Activated naive CD4-positive, alpha-beta T cell treated with anti-CD3 and anti-CD28 coated beads, Interleukin-2, amount 50 U/mL, for 72 hours (primary cell): Measurements from ENCODE around the gene MTLN. TPM values are rescaled to one million over a fixed set of nuclear protein-coding genes. Genes with fewer than 3 reads are reported as not detected.
"Not testable (repeated sequence)": the region's sequence is repeated elsewhere in the genome, so short reads cannot be mapped to it uniquely, and the experiment has no call there.

Source experiments
- ATAC-seq, 2 donors: fragments of 150-1000 bp; cut with Tn5 transposase; 2 replicates each; pipeline ENCODE4 v1.10.0; 2021; ENCODE audit warnings: mild to moderate bottlenecking in 2 of 2, moderate library complexity in 2 of 2
- DNase-seq, 2 donors: peaks; one replicate each; pipeline ENCODE4 v3.0.0; 2021 to 2022; ENCODE audit warnings: low spot score in 2 of 2
- H3K27ac Mint-ChIP-seq, 2 donors: one replicate each; pipeline ENCODE4 v1.8.0; 2022; ENCODE audit warnings: mild to moderate bottlenecking in 2 of 2, mixed read lengths in 2 of 2
- H3K36me3 Mint-ChIP-seq, 2 donors: one replicate each; pipeline ENCODE4 v1.8.0; 2022; ENCODE audit warnings: mixed read lengths in 2 of 2
- H3K9me3 Mint-ChIP-seq, 2 donors: one replicate each; pipeline ENCODE4 v1.8.0; 2022; ENCODE audit warnings: mixed read lengths in 2 of 2
- total RNA-seq, 2 donors: library from RNA; stranded (reverse); gene quantifications; one replicate each; pipeline ENCODE4 v1.2.3, GENCODE V29; 2022

Gene MTLN, protein sequence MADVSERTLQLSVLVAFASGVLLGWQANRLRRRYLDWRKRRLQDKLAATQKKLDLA
- 10 to 100 TPM; 43.9 to 61.3 TPM for total RNA-seq

- ATAC-seq, result peak; percentile 96
- Mint-ChIP-seq H3K36me3 (peaks cover 30 to 42% of the 10 kb centered on the region in 2 donors), H3K27ac (peak within 1 kb of the TSS; percentile 95 to 98), H3K9me3 (peaks cover 0 to 9% of the 10 kb centered on the region in 2 donors)
- DNase-seq, result peak; percentile 76 to 78
Observed at GRCh38 chr2:110211938-110212858, at the start of gene MTLN. Gene MTLN, minus strand, starts transcription at chr2:110212547. Its CDS starts 22 bp downstream, at chr2:110212525.

GRCh38 chr2:110261910-110262309 is 49.6 kb upstream of the MTLN start:
- not testable (repeated sequence) for DNase-seq, H3K27ac Mint-ChIP-seq, ATAC-seq, H3K9me3 Mint-ChIP-seq, H3K36me3 Mint-ChIP-seq

GRCh38 chr2:110248081-110248795 is 35.9 kb upstream of the MTLN start:
- H3K27ac Mint-ChIP-seq, DNase-seq, H3K9me3 Mint-ChIP-seq, H3K36me3 Mint-ChIP-seq, ATAC-seq: not testable (repeated sequence)

DNA sequence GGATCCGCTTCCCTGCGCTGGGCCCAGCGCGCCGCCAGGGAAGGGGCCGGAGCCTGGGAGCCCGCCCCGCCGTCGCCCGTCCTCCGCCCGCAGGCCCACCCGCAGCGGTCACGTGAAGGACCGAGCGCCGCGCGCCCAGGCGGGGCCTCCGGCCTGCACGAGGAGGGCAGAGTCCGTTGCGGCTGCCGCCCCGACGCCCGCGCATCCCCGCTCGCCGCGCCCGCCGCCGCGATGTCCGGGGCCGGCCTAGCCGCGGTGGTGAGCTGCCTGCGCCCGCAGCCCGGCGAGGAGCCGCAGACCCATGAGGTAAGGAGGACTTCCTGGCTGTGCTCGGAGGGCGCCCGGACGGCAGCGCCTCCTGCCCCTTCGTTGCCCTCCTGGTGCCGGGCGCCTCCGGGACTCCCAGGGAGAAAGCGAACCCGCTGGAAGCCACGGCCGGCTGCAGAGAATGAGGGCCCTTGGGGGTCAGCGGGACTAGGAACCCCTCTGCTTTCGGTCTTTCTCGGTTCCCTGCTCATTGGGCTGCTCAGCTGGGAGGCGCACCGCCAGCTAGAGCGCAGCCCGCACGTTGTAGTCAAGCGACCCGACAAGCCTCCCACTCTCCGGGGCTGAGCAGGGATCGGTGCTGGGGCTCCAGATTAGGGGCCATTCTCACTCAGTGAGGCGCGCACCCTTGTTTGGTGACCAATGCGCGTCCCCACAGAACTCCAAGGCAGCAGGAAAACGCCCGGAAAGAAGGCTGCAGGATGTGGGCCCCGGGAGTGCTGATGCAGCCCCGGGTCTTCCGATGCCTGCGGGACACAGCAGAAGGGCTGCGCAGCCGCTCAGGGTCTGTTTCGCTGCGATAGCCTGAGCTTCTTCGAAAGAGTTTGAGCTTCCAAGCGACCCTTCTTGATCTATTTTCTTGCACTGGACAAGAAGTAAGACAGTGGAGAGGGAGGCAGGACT is 33.4 kb upstream of the MTLN start:
- H3K27ac Mint-ChIP-seq, H3K36me3 Mint-ChIP-seq, H3K9me3 Mint-ChIP-seq, DNase-seq: not testable (repeated sequence)
- ATAC-seq, result peak; percentile 44 to 46

- not testable (repeated sequence) for H3K9me3 Mint-ChIP-seq, ATAC-seq, H3K27ac Mint-ChIP-seq, H3K36me3 Mint-ChIP-seq, DNase-seq
Observed at GRCh38 chr2:110243283-110243682, 30.9 kb upstream of the MTLN start.

GRCh38 chr2:110234514-110234913 is 22.2 kb upstream of the MTLN start:
- ATAC-seq, DNase-seq, H3K9me3 Mint-ChIP-seq, H3K36me3 Mint-ChIP-seq, H3K27ac Mint-ChIP-seq: not testable (repeated sequence)

GRCh38 chr2:110229886-110230285 is 17.5 kb upstream of the MTLN start:
- not testable (repeated sequence) for H3K9me3 Mint-ChIP-seq, H3K36me3 Mint-ChIP-seq, ATAC-seq, DNase-seq, H3K27ac Mint-ChIP-seq

GRCh38 chr2:110222626-110223025 is 10.3 kb upstream of the MTLN start:
- not testable (repeated sequence) for H3K27ac Mint-ChIP-seq, ATAC-seq, DNase-seq, H3K36me3 Mint-ChIP-seq, H3K9me3 Mint-ChIP-seq

DNA sequence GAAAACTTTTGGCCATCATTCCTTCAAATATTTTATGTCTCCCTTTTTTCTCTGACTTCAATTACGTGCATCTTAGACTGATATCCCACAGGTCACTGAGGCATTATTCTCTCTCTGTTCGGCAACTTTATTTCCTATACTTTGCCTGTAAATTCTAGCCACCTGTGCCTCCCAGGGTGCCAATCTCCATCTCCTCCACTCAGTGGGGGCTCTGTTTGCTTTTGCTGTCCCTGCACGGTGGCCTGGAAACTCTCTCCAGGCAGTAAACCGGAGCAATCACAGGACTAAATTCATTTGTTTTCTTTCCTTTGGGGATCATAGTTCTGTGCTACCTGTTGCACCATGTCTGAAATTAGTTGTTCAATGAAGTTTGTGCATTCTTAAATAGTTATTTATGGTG is 9.6 kb upstream of the MTLN start:
- ATAC-seq (no peak), DNase-seq (no peak)
- H3K27ac Mint-ChIP-seq, result peak overlapping the region in 1 of 2 donors; percentile 58
- no peaks in the 10 kb centered on the region for H3K9me3 Mint-ChIP-seq
- no peaks in the 10 kb centered on the region for H3K36me3 Mint-ChIP-seq

GRCh38 chr2:110220190-110220564 is 7.8 kb upstream of the MTLN start:
- Mint-ChIP-seq H3K36me3 (peaks cover 0 to 5% of the 10 kb centered on the region in 2 donors), H3K27ac (no peak overlapping the region), H3K9me3 (peaks cover 0 to under 1% of the 10 kb centered on the region in 2 donors)
- ATAC-seq (no peak), DNase-seq (no peak)

DNA sequence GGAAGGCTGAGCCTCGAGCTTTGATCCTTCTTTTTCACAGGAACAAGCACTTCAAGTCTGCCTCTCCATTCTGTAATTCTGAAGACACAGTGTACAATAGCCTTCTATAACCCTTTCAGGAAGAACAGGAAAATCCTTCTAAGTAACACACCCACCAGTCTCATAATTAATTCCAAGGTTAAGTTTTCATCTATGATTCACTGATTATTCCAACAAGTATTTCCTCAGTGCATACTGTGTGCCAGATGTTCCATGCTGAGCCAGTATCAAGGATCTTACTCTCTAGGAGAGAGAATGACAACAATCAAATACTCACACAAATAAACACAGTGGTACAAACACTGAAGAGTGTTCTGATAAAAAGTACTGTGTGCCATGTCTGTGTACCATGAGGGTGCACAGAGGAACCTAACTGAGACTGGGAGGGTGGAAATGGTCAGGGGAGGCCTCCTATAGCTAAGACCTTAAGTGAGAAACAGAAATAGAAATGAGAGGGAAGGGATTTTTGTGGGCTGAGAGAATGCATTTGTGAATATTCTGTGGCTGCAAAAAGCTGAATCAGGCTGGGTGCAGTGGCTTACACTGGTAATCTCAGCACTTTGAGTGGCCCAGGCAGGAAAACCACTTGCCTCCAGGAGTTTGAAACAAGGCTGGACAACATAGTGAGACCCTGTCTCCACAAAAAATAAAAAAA is 7.3 kb upstream of the MTLN start:
- ATAC-seq (no peak), DNase-seq (no peak)
- H3K9me3 Mint-ChIP-seq, result peaks cover 0 to 5% of the 10 kb centered on the region in 2 donors
- no peak overlapping the region for H3K27ac Mint-ChIP-seq
- H3K36me3 Mint-ChIP-seq, result peaks cover 0 to 5% of the 10 kb centered on the region in 2 donors

DNA sequence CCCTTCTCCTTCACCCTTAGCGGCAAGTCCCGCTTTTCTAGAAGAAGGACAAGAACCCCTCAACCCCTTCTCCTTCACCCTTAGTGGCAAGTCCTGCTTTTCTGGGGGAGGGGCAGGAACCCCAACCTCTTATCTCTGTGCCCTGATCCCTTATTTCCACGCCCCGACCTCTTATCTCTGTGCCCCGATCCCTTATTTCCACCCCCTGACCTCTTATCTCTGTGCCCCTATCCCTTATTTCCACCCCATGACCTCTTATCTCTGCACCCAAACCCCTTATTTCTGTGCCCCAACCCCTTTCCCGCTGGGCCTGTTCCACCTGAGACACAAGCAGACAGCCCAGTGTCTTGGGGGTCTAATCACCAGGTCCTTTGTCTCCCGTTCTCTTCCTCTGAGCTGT is 6.5 kb upstream of the MTLN start:
- ATAC-seq, H3K27ac Mint-ChIP-seq, H3K36me3 Mint-ChIP-seq, H3K9me3 Mint-ChIP-seq, DNase-seq: not testable (repeated sequence)

DNA sequence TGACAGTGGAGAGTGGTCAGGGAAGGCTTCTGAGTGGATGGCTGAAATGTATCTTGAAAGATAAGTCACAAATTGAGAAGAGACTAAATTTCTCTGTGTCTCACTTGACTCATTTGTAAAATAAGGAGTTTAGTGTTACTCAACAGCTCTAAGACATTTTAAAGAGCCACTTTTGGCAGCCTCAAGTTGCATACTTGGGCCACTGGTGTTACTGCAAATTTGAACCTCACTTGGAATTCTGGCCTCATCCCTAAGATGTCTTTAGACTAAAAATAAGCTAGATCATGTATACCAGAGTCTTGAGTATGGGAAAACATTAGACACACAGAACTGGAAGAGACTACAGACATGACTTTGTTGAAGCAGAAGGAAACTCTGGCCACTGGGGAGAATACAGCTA is 4.5 kb upstream of the MTLN start:
- H3K27ac Mint-ChIP-seq, result no peak overlapping the region
- H3K9me3 Mint-ChIP-seq, result peaks cover 0 to 9% of the 10 kb centered on the region in 2 donors
- ATAC-seq, result no peak
- peaks cover 18 to 20% of the 10 kb centered on the region in 2 donors for H3K36me3 Mint-ChIP-seq
- no peak for DNase-seq

- Mint-ChIP-seq H3K36me3 (peaks cover 21 to 24% of the 10 kb centered on the region in 2 donors), H3K27ac (no peak overlapping the region), H3K9me3 (peaks cover 0 to 9% of the 10 kb centered on the region in 2 donors)
- DNase-seq (no peak), ATAC-seq (no peak)
Observed at GRCh38 chr2:110216199-110216598, 3.9 kb upstream of the MTLN start.

- Mint-ChIP-seq H3K36me3 (peaks cover 21 to 24% of the 10 kb centered on the region in 2 donors), H3K9me3 (peaks cover 0 to 9% of the 10 kb centered on the region in 2 donors), H3K27ac (no peak overlapping the region)
- DNase-seq, result no peak
- no peak for ATAC-seq
Observed at GRCh38 chr2:110215566-110216158, 3.3 kb upstream of the MTLN start.
